Right atrium auricular region (tissue), 2 donors: ENCODE data around the gene ZBTB40. TPM values are rescaled to one million over a fixed set of nuclear protein-coding genes. Genes with fewer than 3 reads are reported as not detected.
A peak's percentile ranks its signal among the peaks of the same experiment; 100 is the strongest.

Experiments used
- DNase-seq: peaks from one replicate; pipeline ENCODE4 v3.0.0-alpha.2; 2019; ENCODE audit warnings: low spot score
- H3K27ac ChIP-seq, 2 donors: fragments of 200-600 bp; sonication (generic); 1 replicate in 1 of 2; 2 replicates in 1 of 2; pipeline ENCODE4 v1.5.1; 2016 to 2019
- H3K27me3 ChIP-seq, 2 donors: fragments of 200-600 bp; sonication (generic); one replicate each; pipeline versions ENCODE4 v1.5.1 to v1.6.0; 2017 to 2019
- H3K36me3 ChIP-seq: fragments of 200-600 bp; sonication (generic); one replicate; pipeline ENCODE4 v1.5.1; 2016
- H3K4me1 ChIP-seq, 2 donors: fragments of 200-600 bp; sonication (generic); one replicate each; pipeline versions ENCODE4 v1.5.1 to v1.6.0; 2017 to 2019
- H3K4me3 ChIP-seq, 2 donors: fragments of 200-600 bp; sonication (generic); 1 replicate in 1 of 2; 2 replicates in 1 of 2; pipeline ENCODE4 v1.5.1; 2017 to 2019; ENCODE audit warnings: mild to moderate bottlenecking in 1 of 2, moderate library complexity in 1 of 2
- H3K9me3 ChIP-seq, 2 donors: fragments of 200-600 bp; sonication (generic); one replicate each; pipeline ENCODE4 v1.5.1; 2019
- CTCF ChIP-seq, 2 donors: fragments of 200-600 bp; sonication (generic); IDR thresholded peaks; one replicate each; pipeline ENCODE4 v1.5.1; 2019; ENCODE audit warnings: antibody characterized with exemption in 2 of 2
- total RNA-seq, 2 donors: library from RNA; depleted of rRNA; stranded (reverse); fragments of >200 nt; gene quantifications; one replicate each; pipeline ENCODE4 v1.1.0, GENCODE V29; 2016

The ZBTB40 gene
- total RNA-seq, 2 donors from 2014 or later, result 10.4 to 12.5 TPM

- DNase-seq, result no peak
- no peak for TF ChIP-seq CTCF (IDR thresholded peaks at IDR 0.05)
- Histone ChIP-seq H3K4me1 (peaks cover 0 to 46% of the 10 kb centered on the region in 2 donors), H3K27me3 (no peaks in the 10 kb centered on the region), H3K36me3 (peaks cover 10% of the 10 kb centered on the region), H3K27ac (peak overlapping the region; percentile 14 to 45), H3K9me3 (no peaks in the 10 kb centered on the region), H3K4me3 (no peak overlapping the region)
These were observed 48.4 kb downstream of the ZBTB40 start for GRCh38 chr1:22500058-22500457.

- H3K9me3 ChIP-seq, result no peaks in the 10 kb centered on the region
- peaks cover 0 to 42% of the 10 kb centered on the region in 2 donors for H3K4me1 ChIP-seq
- no peak for DNase-seq
- H3K36me3 ChIP-seq, result peaks cover 10% of the 10 kb centered on the region
- no peak for TF ChIP-seq CTCF (IDR thresholded peaks at IDR 0.05)
- H3K27ac ChIP-seq, result peak overlapping the region; percentile 14 to 45
- no peaks in the 10 kb centered on the region for H3K27me3 ChIP-seq
- no peak overlapping the region for H3K4me3 ChIP-seq
These were observed 48.8 kb downstream of the ZBTB40 start for GRCh38 chr1:22500471-22500870.

GRCh38 chr1:22502202-22502601 is 50.6 kb downstream of the ZBTB40 start:
- no peak overlapping the region for H3K27ac ChIP-seq
- no peak for TF ChIP-seq CTCF (IDR thresholded peaks at IDR 0.05)
- peaks cover 0 to 40% of the 10 kb centered on the region in 2 donors for H3K4me1 ChIP-seq
- H3K36me3 ChIP-seq, result peaks cover 27% of the 10 kb centered on the region
- H3K27me3 ChIP-seq, result no peaks in the 10 kb centered on the region
- no peaks in the 10 kb centered on the region for H3K9me3 ChIP-seq
- DNase-seq, result no peak
- no peak overlapping the region for H3K4me3 ChIP-seq

GRCh38 chr1:22503721-22504410 is 52.2 kb downstream of the ZBTB40 start:
- no peaks in the 10 kb centered on the region for H3K9me3 ChIP-seq
- DNase-seq, result no peak
- H3K36me3 ChIP-seq, result peaks cover 41% of the 10 kb centered on the region
- peaks cover 0 to 35% of the 10 kb centered on the region in 2 donors for H3K4me1 ChIP-seq
- H3K4me3 ChIP-seq, result no peak overlapping the region
- no peak overlapping the region for H3K27ac ChIP-seq
- no peak for TF ChIP-seq CTCF (IDR thresholded peaks at IDR 0.05)
- no peaks in the 10 kb centered on the region for H3K27me3 ChIP-seq

GRCh38 chr1:22506130-22506692 is 54.6 kb downstream of the ZBTB40 start:
- no peaks in the 10 kb centered on the region for H3K9me3 ChIP-seq
- H3K36me3 ChIP-seq, result peaks cover 54% of the 10 kb centered on the region
- no peak for DNase-seq
- no peak overlapping the region for H3K27ac ChIP-seq
- no peak overlapping the region for H3K4me3 ChIP-seq
- TF ChIP-seq CTCF (IDR thresholded peaks at IDR 0.05), result no peak
- H3K4me1 ChIP-seq, result peaks cover 0 to 11% of the 10 kb centered on the region in 2 donors
- H3K27me3 ChIP-seq, result no peaks in the 10 kb centered on the region
